Daoy (cell line): ENCODE results near the gene NUAK1. TPM values are rescaled to one million over a fixed set of nuclear protein-coding genes. Genes with fewer than 3 reads are reported as not detected.
A peak's percentile ranks its signal among the peaks of the same experiment; 100 is the strongest.

Source experiments
- DNase-seq: peaks from one replicate; pipeline ENCODE4 v3.0.0-alpha.2; 2015; ENCODE audit warnings: low read depth
- total RNA-seq: library from RNA; depleted of rRNA; stranded (reverse); fragments of >200 nt; shearing (Covaris generic); gene quantifications from 2 replicates; pipeline ENCODE4 v1.2.3, GENCODE V29; 2014; rRNA removed

NUAK1 gene
- 30.1 and 31.3 TPM in 2 replicates for total RNA-seq

- DNase-seq, result peak; percentile 82
These were observed at the start of gene NUAK1 for GRCh38 chr12:106138633-106139421. Gene NUAK1 (minus strand): TSS chr12:106138954. CDS start chr12:106138653, 301 bp downstream.

- no peak for DNase-seq
These were observed 49.5 kb upstream of the NUAK1 start for GRCh38 chr12:106188256-106188655.

GRCh38 chr12:106187842-106188241, 49.1 kb upstream of the NUAK1 start:
- no peak for DNase-seq

GRCh38 chr12:106187155-106187789, 48.5 kb upstream of the NUAK1 start:
- DNase-seq, result no peak

- no peak for DNase-seq
These were observed 45.0 kb upstream of the NUAK1 start for GRCh38 chr12:106183735-106184134.

GRCh38 chr12:106181401-106182114, 42.8 kb upstream of the NUAK1 start:
- no peak for DNase-seq

DNA sequence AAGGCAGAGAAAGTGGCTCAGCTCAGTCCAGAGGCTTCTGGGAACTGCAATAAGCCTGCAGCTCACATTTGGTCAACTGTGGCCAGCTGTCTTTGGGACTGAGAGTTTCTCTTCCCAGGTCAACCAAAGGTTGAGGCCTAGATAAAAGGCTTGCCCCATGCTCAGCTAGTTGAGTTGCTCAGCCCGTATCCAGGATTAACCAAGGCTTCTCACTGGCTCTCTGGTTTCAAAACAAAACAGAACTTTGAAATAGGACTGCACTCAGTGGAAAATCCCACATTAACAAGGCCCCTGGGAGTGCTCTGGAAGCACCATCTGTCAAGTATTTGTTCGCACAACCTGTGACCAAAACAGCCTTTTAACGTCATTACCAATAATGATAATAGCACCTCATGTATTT, 40.3 kb upstream of the NUAK1 start:
- no peak for DNase-seq

DNA sequence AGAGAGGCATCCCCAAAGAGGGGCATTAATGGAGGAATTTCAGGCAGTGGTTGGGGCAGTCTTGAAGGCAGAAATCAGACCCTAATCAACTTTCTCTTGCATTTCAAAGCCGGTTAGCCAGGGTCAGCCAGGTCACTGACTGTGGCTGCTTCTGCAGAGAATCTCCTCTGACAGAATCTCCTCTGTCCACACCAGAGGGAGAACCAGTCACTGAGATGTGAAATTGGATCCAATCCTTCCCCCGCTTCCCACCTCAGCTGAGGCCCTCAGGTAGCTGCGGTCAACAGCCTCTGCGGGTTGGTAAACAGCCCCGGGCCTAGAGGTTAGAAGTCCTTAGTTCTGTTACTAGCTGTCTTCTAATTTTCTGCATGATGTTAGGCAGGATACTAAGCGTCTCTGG, 39.8 kb upstream of the NUAK1 start:
- no peak for DNase-seq

GRCh38 chr12:106176560-106176959, 37.8 kb upstream of the NUAK1 start:
- no peak for DNase-seq

- no peak for DNase-seq
These were observed 36.1 kb upstream of the NUAK1 start for GRCh38 chr12:106174876-106175275.

DNA sequence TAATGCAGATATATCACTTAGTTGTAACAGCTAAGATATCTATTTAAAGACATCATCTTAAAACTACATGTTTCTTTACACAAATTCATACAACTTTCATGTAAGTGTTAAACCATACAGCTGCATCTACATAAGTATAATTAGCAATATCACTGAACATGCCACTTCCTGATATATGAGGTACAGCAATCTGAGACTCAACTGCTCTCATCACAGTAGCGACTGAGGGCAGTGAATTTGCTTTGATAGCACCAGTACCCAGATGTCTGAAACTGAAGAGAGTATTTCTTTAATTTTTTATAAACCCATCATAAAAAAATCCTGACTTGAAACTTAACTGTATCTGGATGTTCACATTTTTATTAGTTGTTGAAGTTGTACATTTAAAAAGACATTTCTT, 34.7 kb upstream of the NUAK1 start:
- DNase-seq, result no peak

GRCh38 chr12:106171117-106171750, 32.5 kb upstream of the NUAK1 start:
- no peak for DNase-seq

DNA sequence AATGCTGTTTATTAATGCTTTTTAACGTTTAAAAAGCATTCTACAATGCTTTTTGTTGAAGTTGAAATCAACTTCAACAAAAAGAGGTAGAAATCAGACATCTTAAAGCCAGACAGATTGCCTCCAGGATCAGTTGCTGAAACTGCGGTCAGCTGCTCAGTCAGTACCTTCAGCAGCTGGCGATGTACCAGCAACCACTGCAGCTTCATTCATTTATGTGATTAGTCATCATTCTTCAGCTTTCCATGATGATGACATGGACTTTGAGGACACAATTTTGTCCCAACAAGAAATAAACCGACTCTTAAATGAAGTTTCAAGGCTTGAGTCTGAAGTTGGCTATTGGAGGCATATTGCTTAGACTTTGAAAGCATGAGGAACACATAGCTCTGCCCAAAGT, 31.5 kb upstream of the NUAK1 start:
- DNase-seq, result peak; percentile 81

DNA sequence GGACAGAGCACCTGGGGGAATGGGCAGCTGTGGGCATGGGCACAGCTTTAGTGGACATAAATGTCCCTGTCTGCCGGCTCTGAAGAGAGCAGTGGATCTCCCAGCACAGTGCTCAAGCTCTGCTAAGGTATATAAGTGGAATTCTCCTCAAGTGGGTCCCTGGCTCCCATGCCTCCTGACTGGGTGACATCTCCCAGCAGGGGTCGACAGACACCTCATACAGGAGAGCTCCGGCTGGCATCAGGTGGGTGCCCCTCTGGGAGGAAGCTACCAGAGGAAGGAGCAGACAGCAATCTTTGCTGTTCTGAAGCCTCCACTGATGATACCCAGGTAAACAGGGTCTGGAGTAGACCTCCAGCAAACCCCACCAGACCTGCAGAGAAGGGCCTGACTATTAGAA, 25.0 kb upstream of the NUAK1 start:
- no peak for DNase-seq

DNA sequence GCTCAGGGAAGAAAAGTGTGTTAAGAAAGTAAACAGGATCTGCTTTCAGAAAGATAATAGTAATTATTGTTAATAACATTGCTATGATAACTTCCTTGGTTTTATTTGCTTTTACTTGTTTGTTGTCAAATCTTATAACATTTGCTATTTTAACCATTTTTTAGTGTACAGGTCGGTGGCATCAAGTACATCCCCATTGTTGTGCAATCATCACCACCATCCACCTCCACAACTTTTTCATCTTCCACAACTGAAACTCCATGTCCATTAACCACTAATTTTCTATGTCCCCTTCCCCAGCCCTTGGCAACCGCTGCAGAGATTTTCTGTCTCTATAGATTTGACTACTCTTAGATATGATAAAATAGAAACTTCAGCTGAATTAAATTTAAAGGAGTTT, 22.7 kb upstream of the NUAK1 start:
- no peak for DNase-seq

GRCh38 chr12:106160915-106161314, 22.2 kb upstream of the NUAK1 start:
- no peak for DNase-seq

GRCh38 chr12:106157802-106158201, 19.0 kb upstream of the NUAK1 start:
- no peak for DNase-seq

DNA sequence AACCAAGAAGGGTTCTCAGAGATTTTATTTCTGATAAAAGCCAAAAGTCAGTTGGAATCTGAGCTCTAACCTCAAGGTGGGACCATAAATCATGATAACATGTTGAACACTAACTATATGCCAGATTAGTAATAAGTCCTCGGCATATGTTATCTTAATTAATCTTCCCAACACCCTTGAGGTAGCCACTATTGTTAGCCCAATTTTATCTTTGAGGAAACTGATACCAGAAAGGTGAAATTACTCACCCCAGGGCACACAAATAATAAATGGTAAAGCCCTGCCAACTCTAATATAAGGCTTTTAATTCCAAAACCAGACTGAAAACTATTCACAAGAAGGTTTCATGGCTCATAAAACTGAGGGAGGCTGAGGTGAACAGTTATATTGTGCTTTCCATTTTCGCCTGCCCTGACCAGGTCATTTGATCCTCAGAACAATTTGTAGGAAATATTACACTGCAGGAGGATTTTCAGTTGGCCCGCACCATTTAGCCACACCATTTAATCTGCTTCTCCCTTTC, 16.1 kb upstream of the NUAK1 start:
- no peak for DNase-seq

- DNase-seq, result no peak
These were observed 13.6 kb upstream of the NUAK1 start for GRCh38 chr12:106152334-106152733.

GRCh38 chr12:106150555-106150954, 11.8 kb upstream of the NUAK1 start:
- no peak for DNase-seq

DNA sequence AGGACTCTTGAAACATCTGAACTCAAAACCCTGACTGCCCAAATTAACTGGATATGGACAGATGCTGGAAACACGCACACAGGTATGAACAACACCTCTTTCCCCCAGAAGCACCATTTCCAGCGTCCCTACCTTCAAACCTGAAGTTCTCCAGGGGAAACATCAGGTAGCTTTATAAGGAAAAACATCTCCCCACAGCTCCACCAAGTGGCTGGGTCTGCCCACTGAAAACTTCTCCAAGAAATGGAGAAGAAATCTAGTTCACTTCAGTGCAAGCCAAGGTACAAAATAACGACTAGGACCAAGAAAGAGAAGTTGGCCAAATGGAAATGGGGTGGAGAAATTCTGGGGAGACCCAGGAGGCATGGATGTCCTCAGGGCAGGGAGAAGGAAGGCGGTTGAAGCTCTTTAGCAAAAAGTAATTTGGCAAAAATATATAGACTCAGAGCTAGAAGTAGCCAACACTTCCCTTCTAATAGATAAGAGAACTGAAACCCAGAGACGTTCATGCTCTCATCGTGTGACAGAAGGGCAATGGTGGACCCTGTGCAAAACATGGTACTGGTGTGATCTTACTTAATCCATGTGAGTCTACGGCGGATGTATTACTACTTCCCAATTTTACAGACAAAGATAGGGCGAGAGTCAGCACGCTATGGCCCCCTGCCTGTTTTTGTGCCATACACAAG, 10.5 kb upstream of the NUAK1 start:
- DNase-seq, result no peak
